Hepatic stellate cell (primary cell): Measurements from ENCODE around the gene SLC25A29.
"Not testable (repeated sequence)": the region's sequence is repeated elsewhere in the genome, so short reads cannot be mapped to it uniquely, and the experiment has no call there.

Experiments used
- DNase-seq: peaks from one replicate; pipeline ENCODE4 v3.0.0; 2011; ENCODE audit warnings: low spot score

The SLC25A29 gene

DNA sequence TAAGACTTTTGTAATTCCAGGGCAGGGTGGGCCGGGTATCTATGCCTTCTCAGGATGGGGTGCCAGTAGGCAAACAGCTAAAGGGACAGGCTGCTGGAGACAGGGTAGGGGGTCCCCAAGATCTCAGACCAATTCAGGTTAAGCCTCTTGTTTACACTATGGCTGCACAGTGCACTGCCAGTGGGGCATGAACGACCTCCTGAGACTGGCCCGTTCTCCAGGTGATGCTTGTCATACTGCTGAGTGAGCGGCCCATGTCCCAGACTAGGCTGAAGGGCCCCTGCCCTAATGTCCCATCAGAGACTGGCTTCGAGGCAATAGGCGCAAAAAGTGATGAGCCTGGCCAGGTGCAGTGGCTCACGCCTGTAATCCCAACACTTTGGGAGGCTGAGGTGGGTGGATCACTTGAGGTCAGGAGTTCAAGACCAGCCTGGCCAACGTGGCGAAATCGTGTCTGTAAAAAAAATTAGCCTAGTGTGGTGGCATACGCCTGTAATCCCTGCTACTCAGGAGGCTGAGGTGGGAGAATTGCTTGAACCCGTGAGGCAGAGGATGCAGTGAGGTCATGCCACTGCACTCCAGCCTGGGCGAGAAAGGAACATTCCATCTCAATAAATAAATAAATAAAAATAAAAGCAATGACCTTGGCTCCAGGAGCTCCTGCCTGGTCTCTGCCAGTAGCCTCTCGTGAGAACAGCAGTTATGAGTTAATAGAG, 12.6 kb downstream of the SLC25A29 start:
- DNase-seq, result no peak

DNA sequence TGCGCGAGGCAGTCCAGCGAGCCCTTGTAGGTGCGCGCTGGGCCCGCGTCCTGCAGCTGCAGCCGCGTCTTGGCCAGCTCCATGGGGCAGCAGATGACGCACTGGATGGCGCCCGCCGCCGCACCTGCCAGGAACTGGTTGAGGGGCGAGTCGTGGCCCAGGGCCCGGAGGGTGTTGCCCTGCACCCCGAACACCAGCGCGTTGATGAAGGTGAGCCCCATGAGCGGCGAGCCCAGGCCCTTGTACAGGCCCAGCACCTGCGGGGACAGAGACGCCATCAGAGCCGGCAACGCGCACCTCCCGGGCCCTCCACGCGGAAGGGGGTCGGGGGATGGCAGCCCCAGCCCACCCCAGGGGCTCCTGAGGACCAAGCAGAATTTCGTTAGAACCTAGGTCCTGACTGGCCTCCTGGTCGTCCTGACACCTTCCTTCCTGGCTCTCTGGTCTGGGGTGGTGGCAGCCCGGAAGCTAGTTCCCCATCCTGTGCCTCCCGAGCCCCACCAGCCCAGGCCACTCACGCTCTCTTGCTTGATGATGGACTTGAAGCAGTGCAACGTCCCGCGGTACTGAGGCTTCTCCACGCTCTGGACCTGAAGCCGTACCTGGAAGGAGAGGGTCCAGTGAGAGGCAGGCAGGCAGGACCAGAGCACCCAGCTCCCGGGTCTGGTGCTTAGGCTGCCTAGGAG, 13.3 kb downstream of the SLC25A29 start:
- no peak for DNase-seq

- DNase-seq, result no peak
Observed at GRCh38 chr14:100292301-100292775, 13.9 kb downstream of the SLC25A29 start.

DNA sequence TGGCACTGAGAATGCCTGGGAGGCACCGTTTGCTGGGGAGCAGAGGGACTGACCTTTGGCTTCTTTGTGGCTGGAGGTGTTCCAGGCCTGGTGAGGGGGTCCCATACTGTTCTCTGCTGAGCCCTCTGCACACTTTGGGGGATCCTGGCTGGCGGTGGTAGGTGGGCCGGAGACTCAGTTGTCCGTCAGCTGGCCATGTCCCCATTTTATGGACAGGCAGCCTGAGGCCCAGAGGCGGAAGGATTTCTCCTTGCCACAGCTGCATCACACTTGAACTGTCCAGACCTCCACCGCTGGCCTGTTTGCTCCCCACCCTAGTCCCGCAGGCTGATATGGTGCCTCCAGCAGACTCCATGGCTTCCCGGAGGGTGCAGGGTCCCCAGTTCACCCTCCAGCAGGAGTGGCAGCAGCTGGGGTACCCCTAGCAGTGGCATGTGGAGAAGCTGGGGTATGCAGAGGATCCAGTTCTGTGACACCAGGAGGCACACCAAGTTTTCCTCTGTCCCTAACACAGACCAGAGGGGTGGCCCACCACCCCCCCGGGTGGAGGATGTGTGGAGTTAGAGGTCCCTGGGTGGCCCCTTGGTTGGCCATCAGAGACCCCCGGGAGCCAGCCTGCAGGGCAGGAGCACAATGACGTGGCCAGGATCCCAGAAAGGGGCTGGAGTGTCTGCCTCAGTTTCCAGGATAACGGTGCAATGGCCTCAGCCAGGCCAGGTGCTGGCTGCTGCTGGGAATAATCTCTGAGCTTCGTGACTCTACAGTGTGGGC, 14.8 kb downstream of the SLC25A29 start:
- no peak for DNase-seq

DNA sequence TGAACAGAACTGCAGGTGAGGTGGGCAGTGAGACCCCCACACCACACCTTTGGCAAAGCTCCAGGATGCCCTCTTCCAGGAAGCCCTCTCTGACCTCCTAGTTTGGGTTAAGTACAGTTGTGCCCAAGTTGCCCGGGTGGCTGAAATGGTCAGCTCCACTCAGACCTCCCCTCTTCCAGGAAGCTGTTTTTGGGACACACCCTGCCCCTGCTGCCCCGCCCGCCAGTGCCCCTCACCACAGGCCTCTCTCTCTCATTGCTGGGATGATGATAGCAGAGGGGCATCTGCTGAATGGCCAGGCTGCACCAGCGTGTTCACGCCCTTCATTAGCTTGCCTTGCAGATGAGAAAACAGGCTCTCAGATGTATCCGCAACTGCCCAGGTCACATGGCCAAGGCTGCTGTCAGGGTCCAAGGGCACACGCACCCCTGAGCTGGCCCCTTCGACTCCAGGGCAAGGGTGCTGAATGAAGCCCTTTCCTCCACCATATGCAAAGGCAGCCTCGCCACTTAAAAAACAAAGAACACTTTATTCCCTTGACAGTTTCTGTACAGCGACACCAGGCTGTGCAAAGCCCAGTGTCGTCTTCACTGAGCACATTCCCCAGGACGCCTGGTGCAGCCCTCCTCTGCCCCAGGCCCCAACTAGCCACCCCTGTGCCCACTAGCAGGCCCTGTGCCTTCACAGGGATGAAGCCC, 15.5 kb downstream of the SLC25A29 start:
- no peak for DNase-seq

- DNase-seq, result no peak
Observed at GRCh38 chr14:100289916-100290606, 16.2 kb downstream of the SLC25A29 start.

DNA sequence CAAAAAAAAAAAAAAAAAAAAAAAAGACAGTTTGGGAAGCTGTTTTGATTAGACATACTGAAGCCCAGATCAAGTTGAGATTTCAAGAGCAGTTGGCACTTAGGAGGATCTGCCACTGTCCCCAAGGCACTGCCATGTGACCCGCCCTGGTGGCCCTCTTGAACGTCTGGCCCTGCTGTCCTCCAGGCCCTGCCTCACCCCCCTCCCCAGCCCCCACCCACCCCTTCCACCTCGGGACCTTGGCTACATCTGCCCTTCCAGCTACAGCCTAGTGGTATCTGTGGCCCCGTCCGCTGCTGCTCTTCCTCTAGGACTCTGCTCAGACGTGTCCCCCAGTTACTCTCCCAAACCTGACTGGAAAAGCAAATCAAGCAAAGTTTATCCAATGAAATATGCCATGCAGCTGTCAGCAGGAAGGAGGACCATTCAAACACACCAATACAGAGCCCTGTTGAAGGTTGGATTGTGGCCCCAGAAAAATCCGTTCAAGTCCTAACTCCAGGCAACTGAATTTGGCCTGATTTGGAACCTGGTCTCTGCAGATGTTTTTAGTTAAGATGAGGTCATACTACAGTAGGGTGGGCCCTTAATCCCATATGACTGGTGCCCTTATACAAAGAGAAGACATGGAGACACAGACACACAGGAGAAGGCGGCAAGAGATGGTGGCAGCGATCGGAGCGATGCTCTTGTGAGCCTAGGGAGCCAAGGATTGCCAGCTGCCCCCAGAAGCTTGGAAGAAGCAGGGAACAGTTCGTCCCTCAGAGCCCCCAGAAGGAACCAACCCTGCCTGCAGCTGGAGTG, 17.7 kb downstream of the SLC25A29 start:
- no peak for DNase-seq

- not testable (repeated sequence) for DNase-seq
Observed at GRCh38 chr14:100287998-100288295, 18.3 kb downstream of the SLC25A29 start.

DNA sequence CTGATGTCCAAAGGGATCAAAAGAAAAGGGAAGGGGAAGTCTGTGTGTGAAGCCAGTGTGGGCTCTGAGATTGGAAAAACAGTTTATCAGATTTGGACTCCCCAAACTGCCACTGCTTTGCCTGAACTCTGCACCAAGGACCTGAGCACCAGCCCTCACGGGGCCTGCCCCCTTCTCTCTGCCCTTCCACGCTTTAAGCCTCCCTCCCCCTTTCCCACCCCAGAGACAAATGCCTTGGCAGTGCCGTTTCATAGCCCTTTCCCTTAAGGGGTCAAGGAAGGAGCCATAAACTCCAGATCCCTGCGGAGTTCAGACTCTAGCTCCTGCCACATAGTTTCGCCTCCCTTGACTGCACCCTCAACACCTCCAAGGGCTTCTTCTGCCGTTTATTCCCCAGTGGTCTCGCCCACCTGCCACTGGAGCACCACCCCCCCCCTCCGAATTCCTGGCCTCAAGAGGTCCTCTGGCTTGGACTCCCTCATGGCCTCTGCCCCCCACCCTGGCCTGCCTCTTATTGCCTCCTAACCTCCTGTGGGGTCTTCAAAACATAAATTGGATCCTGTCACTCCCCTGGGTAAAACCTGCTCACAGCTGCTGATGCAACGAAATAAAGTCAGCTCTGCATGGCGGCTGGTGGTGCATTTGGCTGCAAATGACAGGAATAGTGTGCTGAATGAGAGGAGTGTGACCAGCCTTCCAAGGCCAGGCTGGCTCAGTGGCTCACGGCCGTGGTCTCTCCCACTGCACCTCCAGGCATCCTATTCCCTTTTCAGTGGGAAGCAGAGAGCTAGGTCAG, 18.8 kb downstream of the SLC25A29 start:
- no peak for DNase-seq

GRCh38 chr14:100286484-100287191, 19.6 kb downstream of the SLC25A29 start:
- no peak for DNase-seq

GRCh38 chr14:100285913-100286400, 20.3 kb downstream of the SLC25A29 start:
- no peak for DNase-seq

GRCh38 chr14:100285021-100285912, 21.0 kb downstream of the SLC25A29 start:
- peak; percentile 96 for DNase-seq

- DNase-seq, result no peak
Observed at GRCh38 chr14:100283984-100284881, 22.0 kb downstream of the SLC25A29 start.

GRCh38 chr14:100283436-100283835, 22.8 kb downstream of the SLC25A29 start:
- not testable (repeated sequence) for DNase-seq

DNA sequence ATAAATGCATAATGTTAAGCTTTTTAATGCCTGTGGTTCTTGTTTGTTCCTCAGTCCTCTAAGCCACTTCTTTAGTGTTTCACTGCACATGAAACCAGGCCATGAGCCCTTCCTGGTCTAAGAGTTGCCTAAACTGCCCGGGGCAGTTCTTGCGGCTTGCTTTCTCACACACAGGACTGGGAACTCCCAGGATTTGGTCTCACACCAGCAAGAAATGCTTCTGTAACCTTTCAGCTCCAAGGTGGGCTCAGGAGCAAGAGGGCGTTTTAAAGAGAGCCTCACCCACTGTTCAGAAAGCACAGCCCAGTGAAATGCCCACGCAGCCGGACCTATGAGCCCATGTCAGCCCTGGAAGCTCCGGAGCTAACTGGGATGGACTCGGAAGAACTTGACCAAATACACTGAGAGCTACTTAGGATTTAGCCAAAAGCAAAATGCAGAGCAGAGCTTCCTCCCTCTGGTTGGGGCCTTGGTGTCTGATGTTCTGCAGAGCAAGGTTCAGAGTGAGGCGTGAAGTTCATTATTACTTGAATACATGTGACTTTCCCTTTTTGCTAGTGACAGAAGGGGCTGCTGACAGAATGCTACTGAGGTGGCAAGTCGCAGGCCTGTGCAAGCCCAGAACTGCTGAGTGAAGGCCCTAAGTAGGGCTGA, 23.4 kb downstream of the SLC25A29 start:
- no peak for DNase-seq

GRCh38 chr14:100282083-100282350, 24.2 kb downstream of the SLC25A29 start:
- DNase-seq, result no peak
